HG03571 (cell line): ENCODE measurements around the gene SCNN1G.
"Not testable (repeated sequence)": the region's sequence is repeated elsewhere in the genome, so short reads cannot be mapped to it uniquely, and the experiment has no call there.

Experiments used
- ATAC-seq: cut with Tn5 transposase; IDR thresholded peaks from one replicate; pipeline ENCODE4 v1.9.1; 2021; ENCODE audit not compliant: unreplicated experiment

Gene SCNN1G

DNA sequence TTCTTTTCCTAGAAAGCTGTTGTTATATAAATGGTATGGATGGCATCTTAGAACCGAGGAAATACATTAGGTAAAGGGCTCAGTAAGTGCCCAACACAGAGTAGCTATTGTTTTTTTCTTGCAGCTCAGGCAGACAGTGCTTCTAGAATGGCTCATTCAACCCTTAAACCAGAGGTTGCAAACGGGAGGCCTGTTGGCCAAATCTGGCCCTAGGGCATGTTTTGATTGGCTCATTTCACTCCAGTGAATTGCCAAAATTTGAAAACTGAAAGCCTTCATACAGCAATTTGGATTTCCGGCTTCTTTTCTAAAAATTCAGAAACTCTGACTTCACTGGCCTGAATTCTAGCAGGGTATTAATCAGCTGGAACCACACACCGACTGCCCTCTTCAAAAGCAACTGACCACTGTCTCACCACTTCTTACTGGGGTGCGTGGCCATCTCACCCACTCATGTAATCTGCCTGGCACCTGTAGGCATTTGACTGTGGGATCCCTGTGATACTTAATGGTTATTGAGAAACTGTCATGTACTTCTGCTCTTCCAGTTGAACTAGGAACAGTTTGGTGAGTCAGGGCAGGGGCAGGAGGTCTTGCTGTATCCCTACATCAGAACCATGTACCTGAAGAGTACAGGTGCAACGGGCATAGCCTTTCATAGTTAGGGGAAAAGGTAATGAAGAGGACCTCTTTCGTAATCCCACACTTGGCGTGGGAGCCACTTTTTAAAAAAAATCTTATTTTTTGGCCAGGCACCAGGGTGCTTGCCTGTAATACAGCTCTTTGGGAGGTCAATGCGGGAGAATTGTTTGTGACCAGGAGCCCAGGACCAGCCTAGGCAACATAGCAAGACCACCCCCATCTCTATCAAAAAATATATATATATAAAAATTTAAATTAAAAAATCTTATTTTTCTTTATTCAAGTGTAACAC is 66.0 kb downstream of the SCNN1G start:
- ATAC-seq: no peak

DNA sequence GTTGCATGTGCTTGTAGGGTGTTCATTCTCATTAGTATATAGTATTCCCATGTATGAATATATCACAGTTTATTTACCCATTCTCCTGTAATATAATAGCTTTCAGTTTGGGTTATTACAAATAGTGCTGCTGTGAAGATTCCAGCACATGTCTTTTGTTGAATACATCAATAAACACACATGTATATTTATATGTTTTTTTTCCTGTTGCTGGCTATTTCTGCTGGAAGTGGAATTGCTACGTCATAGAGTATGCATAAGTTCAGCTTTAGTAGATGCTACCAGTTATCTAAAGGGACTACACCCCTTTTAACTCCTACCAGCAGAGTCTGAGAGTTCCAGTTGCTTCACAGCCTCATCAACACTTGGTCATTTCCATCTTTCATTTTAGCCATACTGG is 67.3 kb downstream of the SCNN1G start:
- no peak for ATAC-seq

- no peak for ATAC-seq
Measured at GRCh38 chr16:23252310-23252709, 69.8 kb downstream of the SCNN1G start.

DNA sequence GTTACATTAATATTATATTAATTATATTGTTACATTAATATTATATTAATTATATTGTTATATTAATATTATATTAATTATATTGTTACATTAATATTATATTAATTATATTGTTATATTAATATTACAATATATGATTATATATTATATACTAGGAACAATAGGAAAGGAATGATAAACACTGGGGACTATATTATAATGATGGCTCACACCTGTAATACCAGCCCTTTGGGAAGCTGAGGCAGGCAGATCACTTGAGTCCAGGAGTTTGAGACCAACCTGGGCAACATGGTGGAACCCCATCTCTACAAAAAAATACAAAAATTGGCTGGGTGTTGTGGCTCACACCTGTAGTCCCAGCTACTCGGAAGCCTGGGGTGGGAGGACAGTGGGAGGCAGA is 71.1 kb downstream of the SCNN1G start:
- ATAC-seq: not testable (repeated sequence)

DNA sequence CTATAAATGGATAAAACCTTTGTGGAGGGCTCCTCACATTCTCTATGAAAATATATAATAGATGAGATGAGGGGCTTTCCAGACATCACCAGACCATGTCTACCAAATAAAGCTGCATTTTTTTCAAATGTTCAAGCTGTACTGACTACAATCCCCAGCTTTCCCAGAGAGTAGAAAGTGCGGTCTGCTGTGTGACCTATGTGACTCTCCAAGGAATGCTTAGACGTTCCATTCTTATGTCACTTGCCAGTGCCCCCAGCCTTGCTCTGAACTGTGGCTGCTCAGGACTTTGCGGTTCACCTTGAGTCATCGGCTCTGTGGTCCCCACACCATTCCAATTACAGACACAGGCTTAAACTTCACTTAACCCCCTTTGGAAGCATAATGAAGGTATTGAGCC is 71.8 kb downstream of the SCNN1G start:
- ATAC-seq: no peak

- no peak for ATAC-seq
Measured at GRCh38 chr16:23255000-23255399, 72.5 kb downstream of the SCNN1G start.

DNA sequence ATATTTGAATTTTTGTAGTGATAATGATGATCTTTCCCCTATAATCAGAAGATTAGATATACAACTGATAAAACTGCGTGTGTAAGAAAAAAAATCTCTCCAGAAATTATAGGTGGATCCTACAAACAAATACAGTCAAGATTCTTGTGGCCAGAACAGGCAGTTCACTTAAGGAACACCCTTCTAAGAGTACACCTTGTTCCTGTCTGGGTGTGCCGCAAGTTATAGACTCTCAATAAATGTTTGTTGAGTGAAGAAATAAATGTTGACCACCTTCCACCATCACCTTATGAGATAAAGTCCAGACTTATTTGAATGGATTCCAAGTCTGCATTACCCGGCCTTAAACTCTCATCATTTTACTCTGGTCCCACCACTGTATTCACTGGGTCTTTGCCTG is 73.9 kb downstream of the SCNN1G start:
- no peak for ATAC-seq

DNA sequence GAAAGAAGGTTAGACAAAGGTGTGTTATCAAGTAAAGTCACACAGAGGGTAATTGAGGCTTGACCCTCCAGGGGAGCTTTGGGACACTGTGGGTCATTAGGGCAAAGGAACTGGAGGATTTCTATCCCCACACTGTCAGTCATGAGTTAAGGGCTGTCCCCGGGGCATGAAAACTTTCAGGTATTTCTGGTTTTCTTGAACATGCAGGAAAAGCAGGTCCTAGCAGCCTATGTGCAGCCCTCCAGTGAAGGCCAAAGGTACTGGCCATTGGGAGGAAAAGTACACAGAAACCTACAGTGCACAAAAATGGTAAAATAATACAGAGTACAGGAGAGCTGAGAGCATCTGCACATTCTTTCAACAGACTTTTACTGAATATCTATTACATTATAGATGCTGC is 75.1 kb downstream of the SCNN1G start:
- ATAC-seq: no peak

- ATAC-seq: no peak
Measured at GRCh38 chr16:23258919-23259237, 76.3 kb downstream of the SCNN1G start.
